ENCODE data around the gene CDH23.

Gene CDH23

DNA sequence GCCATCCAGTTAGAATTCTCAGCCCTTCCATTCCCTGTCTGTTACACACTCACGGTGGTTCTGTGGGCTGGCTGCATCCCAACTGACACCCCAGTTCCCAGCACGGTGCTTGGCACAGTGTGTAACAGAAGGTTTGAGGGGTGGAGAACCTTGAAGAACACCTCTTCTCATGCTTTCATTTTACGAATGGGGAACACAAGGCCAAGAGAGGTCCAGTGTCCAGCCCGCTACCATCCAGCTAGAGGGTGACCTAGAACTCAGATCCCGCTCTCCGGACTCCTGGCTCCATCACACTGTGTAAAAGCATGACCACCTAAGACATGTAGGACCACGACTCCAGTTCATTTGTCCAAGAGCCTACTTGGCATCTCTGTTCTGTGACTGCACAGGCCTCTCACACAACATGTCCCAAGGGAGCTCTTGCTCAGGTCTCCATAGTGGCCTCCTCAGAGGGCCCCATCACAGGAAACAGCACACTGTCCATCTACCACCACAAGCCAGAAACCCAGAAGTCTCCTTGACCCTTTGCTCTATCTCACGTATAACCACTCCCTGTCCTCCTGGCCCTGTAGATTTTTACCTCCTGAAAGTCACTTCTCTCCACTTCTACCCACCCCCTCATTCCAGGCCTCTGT is 2.8 kb upstream of the CDH23 start:
- DNase-seq: no peak

DNA sequence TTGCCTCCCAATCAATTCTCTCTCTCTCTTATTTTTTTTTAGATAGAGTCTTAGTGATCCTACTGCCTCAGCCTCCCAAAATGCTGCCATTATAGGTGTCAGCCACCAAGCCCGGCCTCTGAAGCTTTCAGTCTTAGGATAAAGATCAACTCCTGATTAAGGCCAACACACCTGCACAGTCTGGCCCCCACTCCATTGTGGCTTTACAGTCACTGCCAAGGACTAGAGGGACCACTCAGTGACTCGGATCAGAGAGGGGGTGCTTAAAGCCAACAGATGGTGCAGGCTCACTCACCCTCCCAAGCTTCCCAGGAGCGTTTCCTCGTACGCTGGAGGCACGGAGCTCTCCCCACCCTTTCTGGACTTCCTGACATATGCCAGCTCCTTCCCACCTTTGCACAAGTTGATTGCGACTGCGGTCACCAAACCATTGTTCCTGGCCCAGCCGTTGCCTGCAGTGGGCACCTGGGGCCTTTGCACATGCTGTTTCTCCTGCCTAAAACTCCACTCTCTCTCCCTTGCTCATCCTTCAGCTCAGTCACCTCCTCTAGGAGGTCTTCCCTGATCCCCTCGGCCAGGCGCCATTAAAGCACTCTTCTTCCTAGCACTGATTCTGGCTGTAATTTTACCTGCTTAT is 1.7 kb upstream of the CDH23 start:
- DNase-seq: no peak

DNA sequence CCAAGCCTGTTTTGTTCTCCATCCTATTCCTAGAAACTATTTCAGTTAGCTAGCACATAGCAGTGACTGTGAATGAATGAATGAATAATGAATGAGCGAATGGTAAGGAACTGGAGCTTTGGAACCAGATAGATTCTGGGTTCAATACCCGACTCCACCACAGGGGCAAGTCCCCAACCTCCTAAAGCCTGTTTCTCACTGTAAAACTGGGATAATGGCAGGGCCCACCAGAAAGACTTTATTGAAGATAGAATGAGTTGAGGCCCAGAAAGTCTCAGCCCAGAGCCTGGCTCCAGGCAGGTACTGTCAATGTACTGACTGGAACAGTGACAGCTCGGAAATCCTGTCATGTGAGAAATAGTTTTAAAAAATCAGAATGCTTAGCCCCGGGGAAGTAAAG is 1.1 kb upstream of the CDH23 start:
- no peak for DNase-seq

DNA sequence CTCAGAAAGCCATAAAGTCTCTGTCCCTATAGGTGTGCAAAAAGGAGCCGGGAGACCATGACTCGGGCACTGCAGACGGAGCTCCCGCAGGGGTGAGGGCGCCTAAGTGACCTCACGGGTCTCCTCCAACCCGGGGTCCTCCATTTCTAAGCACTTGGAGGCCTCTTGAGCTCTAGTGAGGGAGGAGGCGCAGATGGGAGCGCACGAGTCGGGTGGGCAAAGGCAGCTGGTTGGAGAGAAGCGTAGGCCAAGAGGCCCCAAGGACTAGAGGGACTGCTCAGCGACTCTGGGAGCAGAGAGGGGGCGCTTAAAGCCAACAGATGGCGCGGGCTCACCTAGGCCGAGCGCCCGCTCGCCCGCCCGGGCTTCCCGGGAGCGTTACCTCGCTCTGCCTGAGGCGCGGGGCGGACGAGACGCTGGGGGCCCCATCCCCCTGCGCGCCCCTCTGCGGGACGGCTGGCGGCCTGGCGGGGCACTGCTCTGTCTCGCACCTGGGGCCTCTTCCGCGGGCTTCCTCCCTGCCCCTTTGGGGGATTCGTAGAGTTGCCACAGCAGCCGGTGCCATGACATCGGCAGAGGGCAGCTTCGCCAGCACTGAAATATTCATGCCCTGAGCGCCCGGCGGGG is 523 bp upstream of the CDH23 start:
- DNase-seq: peak; percentile 24

DNA sequence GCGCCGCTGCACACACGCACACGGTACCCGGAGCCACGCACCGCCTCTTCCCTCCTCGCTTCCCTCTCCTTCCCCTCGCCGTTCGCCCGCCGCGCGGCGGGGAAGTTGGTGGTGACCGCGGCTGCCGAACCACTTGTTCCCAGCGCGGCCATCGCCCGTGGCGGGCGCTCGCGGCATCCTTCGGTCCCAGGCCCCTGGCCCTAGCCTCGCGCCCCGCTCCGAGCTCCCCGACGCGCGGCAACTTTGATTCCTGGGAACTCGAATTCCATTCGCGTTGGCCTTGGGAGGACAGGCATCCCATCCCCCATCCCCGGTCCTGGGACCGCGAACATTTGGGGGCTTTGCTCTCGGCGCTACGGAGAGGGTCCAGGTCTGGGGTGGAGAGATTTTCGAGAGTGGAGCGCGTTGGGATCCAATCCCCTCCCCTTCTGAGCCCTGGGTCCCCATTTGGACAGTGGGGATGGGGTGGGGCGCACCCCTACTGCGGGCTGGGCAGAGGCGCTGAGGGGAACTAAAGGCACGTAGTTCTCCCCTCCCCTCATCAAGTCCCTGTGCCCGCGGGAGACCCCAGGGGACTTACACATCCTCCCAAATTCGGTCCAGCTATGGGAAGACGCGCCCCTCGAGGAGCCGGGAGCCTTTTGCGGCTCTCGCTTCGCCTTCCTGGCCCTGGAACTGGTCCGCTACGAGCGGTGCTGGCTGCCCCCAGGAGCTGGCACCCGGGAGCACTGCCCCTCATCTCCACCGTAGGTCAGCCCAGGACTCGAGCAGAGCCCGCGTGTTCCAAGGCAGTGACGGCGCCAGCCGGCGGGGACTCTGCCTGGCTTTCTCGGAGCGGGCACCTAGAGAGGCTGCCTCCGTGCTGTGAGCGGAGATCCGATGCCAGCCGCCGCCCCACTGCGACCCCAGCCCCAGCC is 834 bp downstream of the CDH23 start:
- no peak for DNase-seq

DNA sequence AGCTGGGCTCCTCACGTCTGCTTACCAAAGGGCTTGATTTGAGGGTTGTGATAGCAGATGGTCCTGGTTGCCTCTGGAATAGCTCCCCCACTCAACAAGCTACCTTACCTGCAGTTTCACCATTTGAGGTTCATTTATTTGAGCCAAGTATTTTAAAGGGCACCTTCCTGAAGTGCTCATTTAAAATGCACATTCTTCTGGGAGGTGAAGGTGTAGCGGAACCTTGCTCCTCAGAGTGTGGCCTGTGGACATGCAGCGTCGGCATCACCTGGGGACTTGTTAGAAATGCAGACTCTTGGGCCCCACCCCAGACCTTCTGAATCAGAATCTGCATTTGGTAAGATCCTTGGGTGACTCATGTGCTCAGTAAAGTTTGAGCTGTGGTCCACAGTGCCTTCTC is 2.3 kb downstream of the CDH23 start:
- no peak for DNase-seq

DNA sequence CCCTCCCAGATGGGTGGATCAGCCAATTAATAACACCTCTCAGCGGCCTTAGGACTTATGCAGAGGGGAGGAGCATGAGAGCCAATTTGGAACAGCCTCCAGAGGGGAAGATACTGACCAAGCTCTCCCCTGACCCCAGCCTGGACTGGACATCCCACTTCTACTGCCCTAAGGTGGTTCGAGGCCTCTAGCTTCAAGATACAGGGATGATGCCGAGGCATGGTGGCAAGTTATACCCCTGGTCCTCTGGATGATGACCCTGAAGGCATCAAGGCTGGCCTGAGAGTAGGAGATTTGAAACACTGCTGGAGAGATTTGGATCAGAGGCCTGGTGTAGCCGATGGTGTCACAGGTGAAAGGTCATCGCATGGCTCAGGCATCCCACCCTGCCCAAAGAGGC is 3.2 kb downstream of the CDH23 start:
- no peak for DNase-seq

DNA sequence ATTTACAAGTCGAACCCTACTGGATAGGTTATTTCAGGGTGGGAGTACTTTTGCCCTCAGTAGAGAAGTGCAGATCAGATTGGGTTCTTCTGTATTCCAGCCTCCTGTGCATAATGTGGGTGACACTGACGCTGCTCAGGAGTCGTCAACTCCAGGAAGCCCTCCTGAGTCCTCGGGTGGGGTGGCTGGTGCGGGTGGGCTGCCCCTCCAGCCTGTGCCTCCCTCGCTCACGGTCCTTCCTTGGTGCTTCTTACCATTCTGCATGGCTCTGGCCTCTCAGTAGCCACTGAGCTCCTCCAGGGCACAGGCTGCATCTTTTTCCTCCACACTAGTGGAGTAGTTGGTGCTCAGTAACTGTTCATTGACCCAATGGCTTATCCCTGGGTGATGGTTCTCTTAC is 4.3 kb downstream of the CDH23 start:
- DNase-seq: no peak

DNA sequence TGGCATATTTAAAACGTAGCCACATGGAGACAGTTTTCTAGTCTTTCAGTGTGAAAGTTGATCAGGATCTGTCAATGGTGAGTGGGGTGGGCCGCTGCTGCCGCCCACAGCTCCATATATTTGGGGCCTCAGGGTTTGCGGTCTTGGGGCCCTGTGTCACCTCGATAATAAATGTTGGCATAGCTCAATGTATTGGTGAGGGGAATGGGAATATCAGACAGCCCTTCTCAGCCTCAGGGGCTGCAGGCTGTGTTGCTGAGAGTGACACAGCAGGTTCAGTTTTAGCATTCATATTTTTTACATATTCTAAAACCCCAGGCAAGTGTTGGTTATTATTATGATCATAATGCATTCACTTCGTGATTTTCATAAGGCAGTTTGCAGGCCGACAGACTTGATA is 5.3 kb downstream of the CDH23 start:
- no peak for DNase-seq

DNA sequence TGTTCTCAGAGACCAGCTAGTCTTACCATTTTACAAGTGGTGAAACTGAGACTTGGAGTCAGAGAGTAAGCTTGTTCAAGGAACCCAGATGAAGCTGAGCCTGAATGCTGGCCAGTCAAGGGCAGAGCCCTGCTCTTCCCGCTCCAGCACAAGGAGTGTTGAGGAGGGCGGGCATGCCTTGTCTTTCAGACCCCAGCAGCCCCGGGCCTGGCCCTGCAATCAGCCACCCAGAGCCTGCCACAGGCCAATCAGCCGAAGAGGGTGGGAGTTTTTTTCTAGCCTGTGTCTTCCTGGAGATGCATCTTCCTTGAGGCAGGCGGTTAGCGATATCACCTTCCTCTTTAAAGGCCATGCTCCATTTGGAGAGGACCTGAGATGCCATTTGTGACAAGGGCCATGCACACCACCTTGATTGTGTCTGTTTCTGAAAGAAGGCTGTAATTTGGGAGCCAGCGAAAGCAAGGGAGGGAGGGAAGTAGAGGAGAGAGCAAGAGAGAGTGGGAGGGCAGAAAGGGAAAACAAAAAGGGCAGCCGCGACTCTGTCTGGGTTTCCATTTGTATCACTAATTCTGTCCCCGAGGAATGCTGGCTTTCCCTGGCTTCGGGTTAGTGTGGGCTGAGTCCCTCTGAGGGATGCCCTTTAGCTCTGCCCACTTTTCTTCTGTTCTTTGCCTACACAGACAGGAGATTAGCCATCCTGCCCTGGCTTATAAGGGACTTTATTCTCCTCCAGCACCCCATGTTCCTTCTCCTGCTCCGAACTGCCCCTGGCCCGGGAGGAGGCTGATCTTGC is 8.0 kb downstream of the CDH23 start:
- no peak for DNase-seq

DNA sequence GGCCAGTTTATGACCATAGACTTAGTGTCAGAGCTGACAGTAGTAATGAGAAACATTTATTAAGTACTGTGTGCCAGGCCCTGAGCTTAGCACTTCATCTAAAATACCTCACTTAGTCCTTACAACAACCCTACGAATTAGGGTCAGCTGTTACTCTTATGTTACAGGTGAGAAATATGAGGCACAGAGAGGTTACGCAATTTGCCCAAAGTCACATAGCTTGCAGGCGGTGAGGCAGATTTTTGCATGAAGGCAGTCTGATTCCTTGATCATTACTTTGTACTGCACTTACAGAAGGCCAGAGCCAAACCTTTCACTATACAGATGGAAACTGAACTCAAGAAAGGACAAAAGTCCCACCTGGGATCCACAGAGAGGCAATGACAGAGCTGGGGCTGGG is 10.2 kb downstream of the CDH23 start:
- no peak for DNase-seq

DNA sequence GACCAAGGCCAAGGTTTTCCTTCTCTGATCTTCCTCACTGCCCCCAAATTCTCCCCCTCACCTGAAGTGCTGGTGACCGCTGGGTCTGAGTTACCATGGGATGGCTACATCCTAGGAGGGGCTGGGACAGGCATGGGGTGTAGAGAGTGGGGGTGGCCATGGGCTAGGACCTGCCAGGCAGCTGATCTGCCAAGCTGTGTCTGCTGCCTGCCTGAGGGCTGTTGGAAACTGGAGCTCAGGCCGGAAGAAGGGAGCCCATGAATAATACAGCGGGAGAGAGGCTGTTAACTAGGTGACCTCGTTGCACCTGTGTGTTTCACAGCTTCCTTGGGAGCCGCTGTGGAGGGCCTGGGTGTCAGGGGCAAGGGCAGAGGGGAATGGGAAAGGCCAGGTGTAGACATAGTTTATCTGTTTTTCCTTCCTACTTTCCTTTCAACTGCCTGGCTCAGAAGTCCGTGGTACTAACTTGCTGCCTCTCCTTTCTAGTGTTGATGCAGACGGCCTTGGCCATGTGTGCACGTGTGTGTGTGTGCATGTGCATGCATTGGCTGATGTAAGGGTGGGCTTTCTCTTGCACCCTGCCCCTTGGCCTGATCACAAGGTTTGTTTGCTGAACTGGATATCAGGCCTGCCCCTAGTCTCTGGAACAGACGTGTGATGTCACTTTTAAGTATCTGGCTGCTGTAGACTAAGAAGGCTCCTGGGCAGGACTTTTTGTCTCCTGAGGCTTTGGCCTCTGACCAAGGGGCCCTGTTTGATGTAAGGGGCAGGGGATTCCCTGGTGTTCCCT is 11.9 kb downstream of the CDH23 start:
- no peak for DNase-seq

DNA sequence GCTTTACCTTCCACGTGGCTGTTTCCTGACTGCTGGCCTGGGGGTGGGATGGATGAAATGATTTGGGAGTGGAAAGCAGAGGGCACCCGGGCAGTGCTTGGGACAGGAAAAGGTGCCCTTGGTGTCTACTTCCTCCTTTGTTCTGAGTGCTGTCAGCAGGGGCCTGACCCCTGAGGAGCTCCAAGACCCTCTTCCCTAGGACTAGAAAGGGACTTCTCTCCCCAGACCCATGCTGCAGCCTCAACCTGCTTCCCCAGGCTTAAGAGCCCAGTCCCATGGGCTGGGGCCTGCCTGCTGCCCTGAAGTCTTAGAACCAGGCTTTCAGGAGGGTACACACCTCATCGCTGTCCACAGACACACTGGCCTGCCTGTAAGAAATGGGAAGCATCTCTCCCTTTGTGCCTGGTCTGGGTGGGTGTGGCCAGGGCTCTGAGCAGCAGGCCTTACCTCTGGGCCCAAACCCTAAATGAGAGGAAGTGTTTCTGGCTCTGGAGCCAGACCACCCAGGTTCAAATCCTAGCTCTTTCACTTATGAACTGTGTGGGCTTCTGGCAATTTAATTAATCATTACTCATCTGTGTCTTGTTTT is 12.9 kb downstream of the CDH23 start:
- no peak for DNase-seq

DNA sequence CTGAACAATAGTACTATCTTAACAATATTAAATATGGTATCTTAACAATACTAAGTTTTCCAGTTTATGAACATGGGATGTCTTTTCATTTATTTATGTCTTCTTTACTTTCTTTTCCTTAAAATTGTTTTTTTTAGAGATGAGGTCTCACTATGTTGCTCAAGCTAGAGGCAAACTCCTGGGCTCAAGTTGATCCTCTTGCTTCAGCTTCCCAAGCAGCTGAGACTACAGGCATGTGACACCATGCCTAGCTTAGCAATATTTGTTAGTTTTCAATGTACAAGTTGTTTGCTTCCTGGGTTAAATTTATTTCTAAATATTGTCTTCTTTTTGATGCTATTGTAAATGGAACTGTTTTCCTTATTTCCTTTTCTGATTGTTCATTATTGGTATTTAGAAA is 16.9 kb downstream of the CDH23 start:
- DNase-seq: no peak

DNA sequence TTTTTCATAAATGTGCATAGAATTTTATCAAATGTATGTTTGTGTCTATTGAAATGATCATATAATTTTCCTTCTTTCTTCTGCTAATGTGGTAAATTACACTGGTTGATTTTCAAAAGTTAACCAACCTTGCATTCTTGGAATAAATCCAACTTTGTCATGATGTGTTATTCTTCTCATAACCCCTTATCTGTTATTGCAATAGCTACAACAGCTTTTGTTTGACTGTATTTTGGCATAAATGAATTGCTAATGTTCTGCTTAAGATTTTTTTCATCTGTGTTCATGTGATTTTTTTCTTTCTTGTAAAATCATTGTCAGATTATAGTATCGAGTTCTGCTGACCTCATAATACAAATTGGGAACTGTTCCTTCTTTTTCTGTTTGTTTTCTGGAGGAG is 17.6 kb downstream of the CDH23 start:
- no peak for DNase-seq

DNA sequence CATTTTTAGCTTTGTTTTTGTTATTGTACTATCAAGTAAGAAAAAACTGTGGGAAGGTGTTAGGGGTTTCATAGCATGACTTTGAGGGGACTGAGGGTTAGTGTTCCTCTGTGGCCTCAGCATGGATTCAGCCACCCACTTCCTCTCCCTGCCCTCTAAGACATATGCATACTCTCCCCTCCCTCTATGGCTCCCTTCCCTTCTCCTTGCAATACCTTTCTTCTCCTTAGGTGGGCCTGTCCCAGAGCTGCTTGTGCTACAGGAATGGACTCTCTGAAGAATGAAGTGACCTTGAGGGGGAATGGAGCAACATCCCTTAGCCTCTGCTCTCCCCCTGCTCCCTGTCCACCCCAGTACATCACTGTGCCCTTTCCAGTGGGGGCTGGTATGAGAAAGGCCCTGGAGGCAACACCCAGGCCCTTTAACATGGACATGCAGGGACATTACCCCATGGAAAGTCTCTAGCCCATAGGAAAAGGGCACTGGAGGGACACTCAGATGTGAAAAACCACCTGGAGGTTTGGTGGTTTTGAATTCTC is 22.4 kb downstream of the CDH23 start:
- DNase-seq: no peak

DNA sequence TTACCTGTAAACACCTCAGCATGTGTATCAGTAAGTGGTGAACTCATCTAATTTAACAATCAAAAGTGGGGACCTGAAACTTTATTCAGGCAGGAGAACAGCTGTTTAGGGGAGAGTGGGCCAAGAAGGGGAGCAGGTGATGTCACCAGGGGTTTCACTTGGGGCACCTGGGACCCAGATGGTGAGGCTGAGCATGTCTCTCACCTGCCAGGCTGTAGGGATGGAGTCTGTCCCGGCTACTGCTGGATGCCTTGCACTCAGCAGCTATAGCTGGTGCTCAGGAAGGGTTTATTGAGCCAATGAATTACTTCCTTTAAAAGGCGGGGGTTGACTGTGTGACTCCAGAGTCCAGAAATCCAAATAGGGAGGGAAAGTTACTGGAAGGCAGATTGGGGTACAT is 23.0 kb downstream of the CDH23 start:
- DNase-seq: no peak

DNA sequence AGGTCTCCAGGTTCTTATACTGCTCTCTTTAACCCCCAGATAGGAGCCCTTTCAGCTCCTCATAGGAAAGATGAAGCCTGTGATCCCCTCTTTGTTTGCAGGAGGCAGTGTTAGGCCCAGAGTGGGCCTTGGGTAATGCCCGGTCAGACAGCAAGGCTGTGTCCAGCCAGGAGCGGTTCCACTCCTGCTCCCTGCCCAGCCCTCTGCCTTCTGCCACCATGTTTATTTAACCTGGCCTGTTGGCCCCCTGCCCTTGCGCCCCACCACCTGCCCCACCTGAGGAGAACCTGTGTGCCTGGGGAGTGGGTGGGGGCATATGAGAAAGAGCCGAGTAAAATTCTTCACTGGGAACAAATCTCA is 24.3 kb downstream of the CDH23 start:
- DNase-seq: no peak

DNA sequence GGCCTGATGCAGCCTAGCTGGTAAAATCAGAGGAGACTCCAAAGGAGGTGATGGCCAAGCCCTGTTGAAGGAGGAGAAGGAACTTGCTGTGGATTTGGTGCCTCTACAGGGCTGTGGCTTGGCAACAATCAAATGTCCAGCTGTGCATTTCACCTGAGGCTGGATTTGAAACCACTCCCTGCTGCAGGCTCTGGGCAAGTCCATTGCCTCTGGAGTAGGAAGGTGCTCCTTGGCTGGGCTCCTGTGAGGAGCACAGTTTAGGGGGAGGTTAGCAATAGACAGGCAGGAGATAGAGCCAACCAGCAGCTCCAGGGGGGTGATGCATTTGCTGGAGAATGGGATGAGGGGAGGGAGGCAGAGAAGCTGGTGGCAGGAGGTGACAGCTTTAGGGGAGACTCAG is 26.5 kb downstream of the CDH23 start:
- DNase-seq: no peak

DNA sequence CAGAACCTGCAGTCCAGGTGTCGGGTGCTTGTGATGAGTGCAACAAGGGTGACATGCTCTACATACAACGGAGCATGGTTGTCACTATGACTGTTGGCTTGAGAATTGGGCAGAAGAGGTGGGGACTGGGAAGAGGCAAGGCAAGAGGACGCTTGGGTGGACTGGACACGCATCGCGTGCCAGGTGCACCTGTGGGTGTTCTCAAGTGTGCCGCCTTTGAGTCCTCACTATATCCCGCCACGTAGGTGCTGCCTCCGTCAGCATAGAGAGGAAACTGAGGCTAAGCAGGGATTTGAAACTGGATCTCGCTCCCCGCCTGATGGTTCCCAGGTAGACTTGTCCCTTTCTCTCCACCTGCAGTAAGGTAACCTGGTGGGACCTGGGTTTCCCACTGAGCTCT is 27.2 kb downstream of the CDH23 start:
- no peak for DNase-seq

DNA sequence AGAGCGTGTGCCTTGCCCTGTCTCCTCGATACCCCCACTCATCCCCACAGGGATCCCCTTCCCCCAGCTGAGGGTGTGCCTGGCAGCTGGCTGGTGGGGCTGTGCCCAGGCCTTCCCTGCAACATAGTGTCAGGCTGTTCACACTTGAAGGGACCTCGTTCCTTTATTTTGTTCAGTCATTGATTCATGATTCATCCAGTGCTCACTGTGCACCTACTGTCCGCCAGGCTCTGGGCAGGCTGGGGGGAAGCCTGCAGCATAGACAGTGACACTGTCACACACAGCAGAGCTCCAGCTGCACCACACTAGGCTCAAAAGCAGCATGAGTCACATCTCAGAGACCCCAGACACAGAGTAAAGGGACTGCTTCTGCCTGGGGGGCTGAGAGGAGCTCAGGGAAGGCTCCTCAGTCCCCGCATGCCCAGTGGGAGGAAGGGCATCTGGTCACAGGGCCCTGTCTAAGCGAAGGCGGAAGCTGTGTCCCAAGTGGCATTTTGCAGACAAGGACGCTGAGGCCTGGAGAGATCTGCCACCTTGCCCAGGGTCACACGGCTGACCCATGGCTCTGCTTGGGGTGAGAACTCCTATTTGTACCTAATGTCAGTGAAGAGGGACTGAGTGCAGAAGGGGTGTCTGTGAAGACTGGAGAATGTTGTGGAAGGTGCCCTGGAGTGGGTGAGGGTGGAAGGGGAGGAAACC is 27.9 kb downstream of the CDH23 start:
- DNase-seq: no peak
